Measurements from ENCODE around the gene RTKN. TPM values are rescaled to one million over a fixed set of nuclear protein-coding genes. Genes with fewer than 3 reads are reported as not detected.

The RTKN gene
- total RNA-seq, 4 donors from 2014 or later: 46.2 to 99.9 (median 75.7) TPM

DNA sequence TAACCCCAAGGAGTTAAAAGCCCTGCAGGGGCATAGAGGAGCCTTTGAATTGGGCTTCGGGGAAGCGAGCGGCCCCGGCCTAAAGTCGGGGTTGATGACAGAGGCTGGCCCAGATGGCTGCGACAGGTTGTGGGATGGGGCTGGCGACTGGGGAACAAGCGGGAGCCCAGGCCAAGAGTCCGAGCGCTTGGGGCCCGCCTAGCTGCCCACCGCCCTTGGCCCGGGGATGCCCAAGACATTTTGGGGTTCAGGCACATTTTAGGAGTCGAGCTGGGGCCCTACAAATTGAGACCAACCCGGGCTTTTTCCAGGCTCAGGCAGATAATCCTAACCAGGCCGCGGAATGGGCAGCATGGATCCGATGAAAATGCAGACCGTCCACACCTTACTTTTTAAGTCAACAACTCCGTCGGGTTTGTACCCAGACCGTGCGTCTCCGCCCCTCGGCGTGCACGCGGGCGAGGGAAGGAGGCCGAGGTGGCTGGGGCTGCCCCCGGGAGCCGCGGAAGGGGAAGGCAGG lies 507 bp downstream of the RTKN start:
- no peaks in the 10 kb centered on the region for H3K27me3 ChIP-seq
- H3K36me3 ChIP-seq: no peaks in the 10 kb centered on the region
- no peak for TF ChIP-seq POLR2A (IDR thresholded peaks at IDR 0.05)
- TF ChIP-seq, protein P1, sequence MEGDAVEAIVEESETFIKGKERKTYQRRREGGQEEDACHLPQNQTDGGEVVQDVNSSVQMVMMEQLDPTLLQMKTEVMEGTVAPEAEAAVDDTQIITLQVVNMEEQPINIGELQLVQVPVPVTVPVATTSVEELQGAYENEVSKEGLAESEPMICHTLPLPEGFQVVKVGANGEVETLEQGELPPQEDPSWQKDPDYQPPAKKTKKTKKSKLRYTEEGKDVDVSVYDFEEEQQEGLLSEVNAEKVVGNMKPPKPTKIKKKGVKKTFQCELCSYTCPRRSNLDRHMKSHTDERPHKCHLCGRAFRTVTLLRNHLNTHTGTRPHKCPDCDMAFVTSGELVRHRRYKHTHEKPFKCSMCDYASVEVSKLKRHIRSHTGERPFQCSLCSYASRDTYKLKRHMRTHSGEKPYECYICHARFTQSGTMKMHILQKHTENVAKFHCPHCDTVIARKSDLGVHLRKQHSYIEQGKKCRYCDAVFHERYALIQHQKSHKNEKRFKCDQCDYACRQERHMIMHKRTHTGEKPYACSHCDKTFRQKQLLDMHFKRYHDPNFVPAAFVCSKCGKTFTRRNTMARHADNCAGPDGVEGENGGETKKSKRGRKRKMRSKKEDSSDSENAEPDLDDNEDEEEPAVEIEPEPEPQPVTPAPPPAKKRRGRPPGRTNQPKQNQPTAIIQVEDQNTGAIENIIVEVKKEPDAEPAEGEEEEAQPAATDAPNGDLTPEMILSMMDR (IDR thresholded peaks at IDR 0.05): no peak
- no peaks in the 10 kb centered on the region for H3K9me3 ChIP-seq
- peaks cover 0 to 33% (median 14%) of the 10 kb centered on the region in 4 donors for H3K4me1 ChIP-seq
- no peak for DNase-seq
- H3K27ac ChIP-seq: peak overlapping the region; percentile 63 to 96 (median 90)
- peak overlapping the region; percentile 47 to 77 (median 52) for H3K4me3 ChIP-seq

DNA sequence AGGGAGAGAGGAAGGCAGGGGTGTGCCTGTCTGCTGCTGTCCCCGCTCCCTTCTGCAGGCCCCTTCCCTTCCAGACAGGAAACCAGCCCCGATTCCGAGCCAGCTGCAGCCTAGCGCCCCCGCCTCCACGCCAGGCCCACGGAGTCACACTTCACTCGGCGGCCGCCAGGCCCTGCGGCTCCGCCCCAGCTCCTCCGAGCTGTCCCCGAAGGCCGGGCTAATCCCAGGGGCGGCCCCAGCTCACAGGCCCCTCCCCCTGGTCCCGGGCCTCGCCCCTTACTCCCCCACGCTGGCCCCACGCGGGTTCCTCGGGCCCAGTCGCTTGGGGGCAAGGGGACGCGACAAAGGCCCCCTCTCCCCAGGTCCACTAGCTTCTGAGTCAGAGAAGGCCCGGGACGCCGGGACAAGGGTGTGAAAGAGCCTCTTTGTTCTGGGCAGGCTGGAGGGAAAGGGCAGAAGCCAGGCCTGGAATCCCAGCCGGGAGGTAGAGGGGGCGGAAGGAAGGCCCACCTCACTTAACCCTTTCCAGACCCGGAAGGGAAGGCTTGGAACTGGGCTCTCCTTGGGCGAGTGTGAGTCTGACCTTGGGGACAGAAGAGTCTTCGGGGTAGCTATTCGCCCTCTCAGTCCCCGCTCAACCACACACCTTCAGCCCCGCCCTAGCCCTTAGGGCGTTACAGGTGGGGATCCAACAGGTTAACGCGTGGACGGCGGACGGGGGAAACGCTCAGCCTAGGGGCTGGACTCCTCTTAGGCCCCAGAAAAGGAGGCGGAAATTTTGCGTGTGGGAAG lies 1.2 kb downstream of the RTKN start:
- no peaks in the 10 kb centered on the region for H3K36me3 ChIP-seq
- H3K4me1 ChIP-seq: peaks cover 0 to 33% (median 14%) of the 10 kb centered on the region in 4 donors
- no peaks in the 10 kb centered on the region for H3K27me3 ChIP-seq

DNA sequence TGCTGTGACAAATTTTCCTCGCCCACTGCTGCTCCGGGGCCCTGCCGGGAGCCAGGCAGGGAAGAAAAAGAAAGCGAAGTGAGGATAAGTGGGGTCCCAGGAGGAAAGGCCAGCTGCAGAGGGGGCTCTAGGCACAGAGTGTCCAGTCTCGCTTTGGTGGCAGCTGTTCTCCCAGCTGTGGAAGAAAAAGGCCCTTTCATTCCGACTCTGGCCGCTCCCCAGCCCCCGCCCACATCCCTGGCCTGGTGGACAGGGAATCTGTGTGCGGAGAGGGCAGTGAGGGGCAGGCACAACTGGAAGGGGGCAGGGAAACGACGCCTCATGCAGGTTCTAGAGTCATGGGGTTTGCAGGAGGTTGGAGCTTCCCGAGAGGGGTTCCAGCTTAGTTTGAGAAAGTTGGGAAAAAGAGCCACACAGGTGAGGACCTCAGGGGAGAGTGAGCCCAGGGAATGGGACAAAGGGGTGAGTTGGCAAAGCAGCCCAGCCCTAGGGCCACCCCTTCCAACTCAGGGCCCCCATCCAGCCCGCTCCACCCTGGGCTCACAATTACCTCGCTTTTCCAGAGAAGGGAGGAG lies 1.8 kb downstream of the RTKN start:
- H3K27ac ChIP-seq: peak overlapping the region; percentile 63 to 96 (median 90)
- TF ChIP-seq, protein P1 (IDR thresholded peaks at IDR 0.05): no peak
- no peak for TF ChIP-seq POLR2A (IDR thresholded peaks at IDR 0.05)
- H3K9me3 ChIP-seq: no peaks in the 10 kb centered on the region
- no peaks in the 10 kb centered on the region for H3K36me3 ChIP-seq
- peaks cover 0 to 33% (median 14%) of the 10 kb centered on the region in 4 donors for H3K4me1 ChIP-seq
- no peaks in the 10 kb centered on the region for H3K27me3 ChIP-seq
- peak overlapping the region; percentile 47 to 77 (median 52) for H3K4me3 ChIP-seq
- no peak for DNase-seq

More for the DNA sequence above, 1.2 kb downstream of the RTKN start:
- peak overlapping the region; percentile 63 to 96 (median 90) for H3K27ac ChIP-seq
- H3K9me3 ChIP-seq: no peaks in the 10 kb centered on the region
- peak overlapping the region; percentile 47 to 77 (median 52) for H3K4me3 ChIP-seq
- TF ChIP-seq POLR2A (IDR thresholded peaks at IDR 0.05): no peak
- TF ChIP-seq, protein P1 (IDR thresholded peaks at IDR 0.05): peak in 4 of 6 experiments; percentile 12 to 66 (median 60)
- peak; percentile 57 to 91 (median 90) for DNase-seq

DNA sequence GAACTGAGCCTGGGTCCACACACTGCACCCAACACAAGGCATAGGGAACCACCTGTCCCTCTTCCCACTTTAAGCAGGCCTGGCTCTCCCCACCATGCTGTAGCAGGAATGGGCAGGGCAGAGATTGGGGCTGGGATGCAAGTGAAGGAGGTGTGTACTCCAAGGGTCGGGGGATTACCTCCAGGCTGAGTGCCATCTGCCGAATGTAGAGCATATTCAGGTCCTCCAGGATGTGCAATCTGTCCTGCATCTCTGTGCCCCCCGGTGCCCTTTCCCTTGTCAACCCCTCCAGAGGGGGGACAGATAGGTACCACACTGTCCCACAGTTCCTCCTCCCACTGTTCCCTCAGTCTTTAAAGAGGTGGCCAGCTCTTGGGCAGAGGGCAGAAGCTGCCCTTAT lies 2.4 kb downstream of the RTKN start:
- H3K27ac ChIP-seq: peak overlapping the region; percentile 63 to 96 (median 90)
- H3K36me3 ChIP-seq: no peaks in the 10 kb centered on the region
- peak overlapping the region in 3 of 4 donors; percentile 47 to 77 (median 52) for H3K4me3 ChIP-seq
- TF ChIP-seq POLR2A (IDR thresholded peaks at IDR 0.05): no peak
- TF ChIP-seq, protein P1 (IDR thresholded peaks at IDR 0.05): no peak
- no peaks in the 10 kb centered on the region for H3K9me3 ChIP-seq
- peaks cover 0 to 33% (median 14%) of the 10 kb centered on the region in 4 donors for H3K4me1 ChIP-seq
- DNase-seq: no peak
- H3K27me3 ChIP-seq: no peaks in the 10 kb centered on the region

DNA sequence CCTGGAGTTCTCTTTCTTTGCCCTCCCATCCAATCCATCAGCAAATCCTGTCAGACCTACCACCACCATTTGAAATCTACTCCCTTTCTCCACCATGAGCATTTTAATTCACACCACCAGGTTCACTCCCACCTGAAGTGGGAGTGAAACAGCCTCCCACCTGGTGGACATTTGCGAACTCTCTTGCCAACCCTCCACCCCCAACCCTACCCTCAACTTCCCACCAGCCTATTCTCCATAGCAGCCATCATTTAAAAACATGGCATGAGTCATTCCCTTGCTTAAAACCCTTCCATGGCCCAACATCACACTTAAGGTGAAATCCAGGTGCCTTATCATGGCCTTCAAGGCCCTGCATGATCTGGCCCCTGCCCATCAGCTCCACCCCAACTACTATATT lies 3.5 kb downstream of the RTKN start:
- Histone ChIP-seq H3K27me3 (no peaks in the 10 kb centered on the region), H3K4me1 (peaks cover 0 to 25% (median 14%) of the 10 kb centered on the region in 4 donors), H3K27ac (no peak overlapping the region), H3K4me3 (no peak overlapping the region), H3K9me3 (no peaks in the 10 kb centered on the region), H3K36me3 (no peaks in the 10 kb centered on the region)
- no peak for DNase-seq
- TF ChIP-seq POLR2A (IDR thresholded peaks at IDR 0.05): no peak

Measured in Peyer's patch (tissue), 4 donors.